ENCODE results near the gene CXCL14.

CXCL14 gene

GRCh38 chr5:135596157-135596763 is 17.5 kb upstream of the CXCL14 start:
- DNase-seq, result no peak

GRCh38 chr5:135594416-135594960 is 15.7 kb upstream of the CXCL14 start:
- no peak for DNase-seq

GRCh38 chr5:135593886-135594285 is 15.1 kb upstream of the CXCL14 start:
- DNase-seq, result no peak

DNA sequence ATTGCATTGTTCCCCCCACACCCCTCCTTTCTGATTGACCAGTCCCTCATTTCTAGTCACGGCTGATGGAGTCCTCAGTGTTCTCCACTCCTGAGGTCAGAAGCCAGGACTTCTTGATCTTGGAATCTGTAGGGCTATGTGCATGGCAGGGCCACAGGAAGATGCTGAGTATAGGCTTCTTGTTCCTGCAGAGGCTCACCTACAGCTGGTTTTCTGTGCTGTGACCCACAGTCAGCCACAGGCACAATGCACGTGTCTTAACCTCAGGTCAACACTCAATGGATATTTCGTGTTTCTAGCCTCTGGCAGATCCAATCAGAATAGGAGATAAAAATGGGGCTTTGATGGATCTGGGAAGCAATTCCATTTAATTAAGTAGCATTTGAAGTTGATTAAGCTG is 14.3 kb upstream of the CXCL14 start:
- DNase-seq, result no peak

- DNase-seq, result no peak
These were observed 13.7 kb upstream of the CXCL14 start for GRCh38 chr5:135592312-135593045.

GRCh38 chr5:135591277-135591676 is 12.5 kb upstream of the CXCL14 start:
- no peak for DNase-seq

DNA sequence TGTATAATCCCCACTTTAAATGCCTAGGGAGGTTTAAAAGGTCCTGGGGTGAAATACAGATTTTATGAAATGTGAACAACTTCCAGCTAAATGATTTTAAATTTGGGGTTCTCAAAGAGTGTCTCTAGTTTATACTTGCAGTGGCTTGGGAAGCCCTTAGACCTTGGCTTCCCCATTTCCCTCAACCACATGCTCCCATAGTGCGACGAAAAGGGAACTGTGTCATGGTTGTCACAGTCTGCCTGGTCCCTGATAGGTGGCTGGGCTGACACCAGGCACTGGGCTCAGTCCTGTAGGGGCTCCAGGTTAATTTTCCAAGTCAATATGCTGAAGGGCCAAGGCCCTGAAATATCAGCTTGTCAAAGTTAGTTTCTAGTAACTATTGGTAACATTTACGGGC is 10.4 kb upstream of the CXCL14 start:
- DNase-seq, result no peak

- DNase-seq, result no peak
These were observed 9.2 kb upstream of the CXCL14 start for GRCh38 chr5:135587721-135588663.

DNA sequence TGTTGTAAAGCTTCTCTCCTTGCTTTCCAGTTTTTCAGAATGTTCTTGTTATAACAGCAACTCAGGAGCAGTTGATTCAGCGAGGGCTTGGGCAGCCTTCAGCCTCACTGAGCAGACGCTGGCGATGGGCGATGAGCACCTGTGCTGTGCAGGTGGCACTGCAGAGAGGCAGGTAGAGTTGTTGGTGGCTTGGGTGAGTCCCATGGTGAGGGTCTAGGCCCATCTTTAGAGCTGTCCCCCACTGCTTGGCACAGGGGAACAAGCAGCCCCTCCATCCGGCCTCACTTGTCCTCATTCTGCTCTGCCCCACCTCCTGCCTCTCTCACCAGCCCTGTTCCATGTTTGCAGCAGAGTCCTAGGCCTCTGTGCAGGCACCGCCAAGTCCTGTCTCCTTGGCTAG is 6.1 kb upstream of the CXCL14 start:
- DNase-seq, result no peak

DNA sequence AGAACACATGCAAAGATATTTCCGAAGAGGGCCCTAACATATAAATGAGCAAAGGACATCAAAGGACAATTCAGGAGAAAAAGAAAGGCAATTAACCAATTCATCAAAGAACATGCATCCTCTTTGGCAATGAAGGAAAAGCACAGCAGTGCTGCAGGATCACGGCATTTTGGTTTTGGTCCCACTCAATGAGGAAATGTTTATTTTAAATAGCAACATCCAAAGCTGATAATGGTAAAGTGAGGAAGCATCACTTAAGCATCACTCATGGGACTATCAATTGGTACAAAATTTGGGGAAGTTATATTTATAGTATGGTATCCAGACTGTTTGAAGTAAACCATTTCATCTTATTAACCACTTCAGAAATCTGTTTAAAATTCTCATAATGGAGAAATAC is 5.5 kb upstream of the CXCL14 start:
- DNase-seq, result no peak

GRCh38 chr5:135582099-135582781 is 3.4 kb upstream of the CXCL14 start:
- DNase-seq, result no peak

GRCh38 chr5:135578305-135578684 is 496 bp downstream of the CXCL14 start:
- DNase-seq, result no peak

DNA sequence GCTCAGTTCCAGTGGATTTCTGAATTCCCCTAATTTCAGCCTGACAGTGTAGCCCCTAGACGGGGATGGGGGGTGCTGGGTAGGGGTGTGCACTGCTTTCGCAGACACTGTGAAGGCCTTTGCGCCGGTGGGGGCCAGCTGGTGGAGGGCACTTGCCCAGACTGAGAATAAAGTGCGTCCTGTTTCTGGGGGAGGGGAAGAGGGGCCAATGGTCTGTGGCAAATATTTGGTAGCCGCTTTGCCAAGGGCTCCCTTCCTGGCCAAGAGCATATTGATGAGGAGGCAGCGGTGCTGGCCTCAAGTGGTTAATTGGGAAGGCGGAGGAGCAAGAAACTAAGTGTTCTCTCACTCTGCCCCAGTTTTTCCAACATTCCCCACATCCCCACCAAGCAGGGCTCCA is 1.4 kb downstream of the CXCL14 start:
- no peak for DNase-seq

DNA sequence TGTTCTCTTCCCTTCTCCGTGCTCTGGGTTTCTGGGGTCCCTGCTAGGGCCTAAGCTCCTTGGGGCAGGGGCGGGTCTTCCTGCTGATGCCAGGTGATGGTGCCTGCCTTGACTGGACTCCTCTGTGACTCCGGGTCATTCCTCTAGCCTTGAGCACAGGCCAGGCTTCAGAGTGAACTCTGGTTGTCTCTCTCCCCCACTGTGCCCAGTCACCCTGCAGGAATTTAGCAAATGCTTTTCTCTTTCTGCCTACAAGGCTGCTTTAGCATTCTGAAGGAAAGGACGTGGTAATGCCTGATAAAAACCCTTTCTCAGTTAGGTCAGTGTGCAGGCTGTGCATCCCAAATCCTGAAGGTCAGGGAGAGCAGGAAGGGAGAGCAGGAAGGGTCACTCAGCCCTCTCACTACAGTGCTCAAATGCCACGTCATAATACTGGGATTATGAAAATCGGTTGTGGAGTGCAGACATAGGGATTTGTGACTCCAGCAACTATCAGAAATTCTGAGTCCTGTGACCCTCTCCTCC is 2.7 kb downstream of the CXCL14 start:
- DNase-seq, result no peak

- no peak for DNase-seq
These were observed 4.3 kb downstream of the CXCL14 start for GRCh38 chr5:135574493-135574892.

GRCh38 chr5:135571902-135572301 is 6.9 kb downstream of the CXCL14 start:
- DNase-seq, result no peak

DNA sequence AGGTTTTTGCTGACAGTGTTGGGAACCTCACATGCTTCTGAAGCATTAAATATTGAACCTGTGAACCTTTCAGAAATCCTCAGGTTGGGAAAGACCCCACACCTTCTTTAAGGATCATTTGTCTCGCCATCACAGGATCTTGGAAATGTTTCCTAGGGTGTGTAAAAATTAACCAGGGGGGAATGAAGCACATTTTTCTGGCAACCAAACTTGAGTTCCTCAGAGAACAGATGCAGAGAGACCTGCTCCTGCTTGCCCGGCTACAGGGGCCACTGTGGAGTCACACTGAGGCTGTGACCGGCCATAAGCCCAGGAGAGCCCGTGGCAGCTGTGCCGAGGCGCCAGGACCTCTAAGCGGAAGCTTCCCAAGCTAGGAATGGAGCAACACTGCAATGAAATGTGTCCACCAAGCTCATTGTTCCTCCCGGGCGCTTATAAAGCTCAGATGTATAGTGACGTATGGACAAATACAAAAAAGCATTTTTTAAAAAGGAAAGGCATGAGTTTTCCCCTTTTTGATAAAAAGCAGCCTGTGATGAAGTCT is 7.7 kb downstream of the CXCL14 start:
- DNase-seq, result no peak

DNA sequence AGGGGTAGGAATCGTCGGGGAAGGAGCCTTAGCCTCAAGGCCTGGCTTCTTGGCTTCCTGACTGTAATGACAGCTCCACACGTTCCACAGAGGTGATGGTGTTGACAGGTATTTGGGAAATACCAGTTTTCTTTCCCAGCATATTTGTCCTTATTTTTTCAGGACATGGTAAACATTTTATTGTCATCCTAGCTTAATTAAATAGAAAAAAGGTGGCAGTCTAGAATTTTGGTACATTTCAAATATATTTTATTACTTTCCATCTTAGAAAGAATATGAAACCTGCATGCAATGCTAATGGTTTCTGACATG is 8.4 kb downstream of the CXCL14 start:
- no peak for DNase-seq

DNA sequence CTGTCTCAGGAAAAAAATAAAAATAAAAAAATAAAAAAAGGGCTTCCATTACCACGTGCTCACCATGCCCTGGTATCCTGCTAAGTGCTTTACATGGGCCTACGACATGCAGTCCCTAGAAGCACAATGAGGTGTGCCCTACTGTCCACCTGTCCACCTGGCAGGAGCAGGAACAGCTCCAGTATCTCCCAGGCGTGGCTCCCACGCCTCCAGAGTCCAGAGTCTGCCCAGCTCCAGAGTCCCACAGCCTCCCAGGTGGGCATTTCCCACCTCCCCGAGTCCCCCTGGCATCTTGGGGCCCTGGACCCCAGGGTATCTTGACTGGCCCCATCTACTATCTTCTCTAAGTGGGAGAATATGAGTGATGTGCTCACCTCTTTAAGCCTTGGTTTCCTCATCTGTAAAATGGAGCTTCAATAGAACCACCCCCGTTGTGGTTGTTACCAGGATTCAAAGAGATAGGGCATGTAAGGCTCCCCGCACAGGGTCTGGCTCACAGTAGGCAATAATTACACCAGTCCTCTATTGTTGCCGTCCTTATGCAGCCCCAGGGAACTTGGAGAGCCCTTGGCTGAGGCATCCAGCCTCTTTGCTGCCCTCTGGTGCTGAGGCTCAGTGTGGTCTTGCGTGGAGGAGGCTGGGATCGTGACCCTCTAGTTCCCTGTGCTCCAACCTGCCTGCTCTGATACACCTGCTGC is 8.9 kb downstream of the CXCL14 start:
- peak; percentile 0 for DNase-seq

GRCh38 chr5:135568923-135569360 is 9.8 kb downstream of the CXCL14 start:
- DNase-seq, result no peak

- no peak for DNase-seq
These were observed 10.5 kb downstream of the CXCL14 start for GRCh38 chr5:135568246-135568645.

GRCh38 chr5:135567661-135568060 is 11.1 kb downstream of the CXCL14 start:
- no peak for DNase-seq
